K562 (cell line): Measurements from ENCODE around the gene ICAM2. TPM values are rescaled to one million over a fixed set of nuclear protein-coding genes. Genes with fewer than 3 reads are reported as not detected.

ENCODE experiments used
- ATAC-seq: fragments of 200-7000 bp; cut with Tn5 transposase; 3 replicates; pipeline ENCODE4 v1.9.1; 2020; ENCODE audit warnings: moderate library complexity
- BruUV-seq: library from RNA; stranded (reverse); fragments of 400-500 nt; replicated peaks from 2 replicates; lab custom pipeline; 2021; lab: Mats Ljungman, UMichigan
- CTCF ChIA-PET: fragments of 300-600 bp; formaldehyde crosslinking; extraction: SDS; loops from one replicate; lab custom pipeline; 2021; ENCODE audit warnings: low intra/inter-chr PET ratio; lab: Yijun Ruan, JAX
- POLR2A ChIA-PET: fragments of 300-600, 350-650 bp; sonication (Branson Sonifier 250); formaldehyde crosslinking; extraction: SDS; loops from one replicate; lab custom pipeline; 2021; ENCODE audit warnings: antibody characterized with exemption, inconsistent platforms; lab: Yijun Ruan, JAX
- DNase-seq, 4 experiments: peaks; one replicate each; pipeline versions ENCODE4 v3.0.0 to v3.0.0-alpha.2; 2011 to 2018; ENCODE audit warnings: low spot score in 3 of 4, mixed read lengths in 3 of 4; ENCODE audit errors: extremely low read depth in 1 of 4
- FAIRE-seq: peaks from 2 replicates; lab custom pipeline; 2011; peaks lifted over from hg19 to GRCh38; lab: Jason Lieb, UNC
- H2AFZ ChIP-seq: 2 replicates; pipeline ENCODE4 v1.6.0; 2011; ENCODE audit warnings: low read depth, low read length, control low read depth, inconsistent platforms
- H3K27ac ChIP-seq: fragments of 200-600 bp; 3 replicates; pipeline ENCODE4 v1.8.0; 2011; ENCODE audit warnings: low read depth, mild to moderate bottlenecking, control low read depth, inconsistent platforms, low read length, moderate library complexity, mixed read lengths; ENCODE audit errors: extremely low read depth
- H3K27me3 ChIP-seq, 2 experiments: fragments of 300-600 bp in 1 of 2; 2 replicates in 1 of 2; 3 replicates in 1 of 2; pipeline versions ENCODE4 v1.6.0 to v1.8.0; 2011; ENCODE audit warnings: inconsistent platforms in 2 of 2, low read length in 2 of 2, mild to moderate bottlenecking in 1 of 2, mixed read lengths in 1 of 2, moderate library complexity in 1 of 2; ENCODE audit not compliant: control insufficient read depth in 2 of 2, insufficient read depth in 2 of 2
- H3K36me3 ChIP-seq: fragments of 300-600 bp; 3 replicates; pipeline ENCODE4 v1.8.0; 2011; ENCODE audit warnings: mild to moderate bottlenecking, low read length, inconsistent platforms; ENCODE audit not compliant: control insufficient read depth, insufficient read depth
- H3K4me1 ChIP-seq, 2 experiments: fragments of 200-600 bp in 1 of 2; replicated peaks in 1 of 2; 2 replicates in 1 of 2; 3 replicates in 1 of 2; pipeline versions ENCODE4 v1.5.1 to v1.8.0; 2011; ENCODE audit warnings: inconsistent platforms in 2 of 2, low read length in 2 of 2, mild to moderate bottlenecking in 1 of 2, mixed read lengths in 1 of 2, moderate library complexity in 1 of 2; ENCODE audit not compliant: control insufficient read depth in 2 of 2, insufficient read depth in 2 of 2
- H3K4me2 ChIP-seq: 2 replicates; pipeline ENCODE4 v1.6.1; 2011; ENCODE audit warnings: low read length, control low read depth, inconsistent platforms, mixed read lengths; ENCODE audit not compliant: insufficient read depth
- H3K4me3 ChIP-seq: fragments of 200-600 bp; sonication (generic), shearing (Covaris generic); 2 replicates; pipeline ENCODE4 v1.5.1; 2016; ENCODE audit warnings: control low read depth, inconsistent platforms
- H3K79me2 ChIP-seq: fragments of 200-600 bp; 3 replicates; pipeline ENCODE4 v1.8.0; 2011; ENCODE audit warnings: low read length, inconsistent platforms; ENCODE audit not compliant: control insufficient read depth, insufficient read depth
- H3K9ac ChIP-seq, 2 experiments: 2 replicates each; pipeline versions ENCODE4 v1.6.0 to v1.6.1; 2011; ENCODE audit warnings: low read depth in 2 of 2, low read length in 2 of 2, control low read depth in 1 of 2, inconsistent platforms in 1 of 2, mild to moderate bottlenecking in 1 of 2, mixed read lengths in 1 of 2; ENCODE audit not compliant: insufficient read depth in 1 of 2
- H3K9me1 ChIP-seq: one replicate; pipeline ENCODE4 v1.6.0; 2011; ENCODE audit warnings: inconsistent platforms, mild to moderate bottlenecking, low read length, moderate library complexity; ENCODE audit not compliant: control insufficient read depth, insufficient read depth
- H3K9me3 ChIP-seq: replicated peaks from 2 replicates; pipeline ENCODE4 v1.5.1; 2011; ENCODE audit warnings: low read depth, low read length, inconsistent platforms; ENCODE audit not compliant: control insufficient read depth, insufficient read depth
- H4K20me1 ChIP-seq: replicated peaks from 2 replicates; pipeline ENCODE4 v1.6.1; 2011; ENCODE audit warnings: low read length, inconsistent platforms, mixed read lengths; ENCODE audit not compliant: control insufficient read depth, insufficient read depth
- ARNT ChIP-seq, 2 experiments: fragments of 450-650 bp; IDR thresholded peaks; 2 replicates each; pipeline ENCODE4 v1.6.1; 2016; ENCODE audit warnings: mild to moderate bottlenecking in 1 of 2
- ATF1 ChIP-seq, 2 experiments: fragments of 450-650 bp in 1 of 2; IDR thresholded peaks; 2 replicates each; pipeline ENCODE4 v1.6.1; 2016; ENCODE audit warnings: missing compliant biosample characterization in 1 of 2, missing genetic modification characterization in 1 of 2
- E4F1 ChIP-seq: fragments of 250-450 bp; sonication (Bioruptor Pico); IDR thresholded peaks from 2 replicates; pipeline ENCODE4 v1.5.0; 2021; ENCODE audit warnings: mild to moderate bottlenecking, borderline replicate concordance
- L3MBTL2 ChIP-seq: fragments of 450-650 bp; IDR thresholded peaks from 2 replicates; pipeline ENCODE4 v1.6.1; 2016; ENCODE audit warnings: mild to moderate bottlenecking, moderate library complexity
- MYC ChIP-seq, 2 experiments: fragments of 250-450 bp in 1 of 2; sonication (Bioruptor Pico) in 1 of 2; IDR thresholded peaks; 2 replicates each; pipeline versions ENCODE4 v1.5.1 to v1.6.1; 2012 to 2021; ENCODE audit warnings: low read depth in 2 of 2, borderline replicate concordance in 1 of 2, improper control_type of control experiment in 1 of 2, low read length in 1 of 2, mild to moderate bottlenecking in 1 of 2, moderate library complexity in 1 of 2
- NFRKB ChIP-seq: fragments of 450-650 bp; IDR thresholded peaks from 2 replicates; pipeline ENCODE4 v1.6.1; 2016; ENCODE audit warnings: low read depth
- PRDM10 ChIP-seq: fragments of 450-650 bp; IDR thresholded peaks from 2 replicates; pipeline ENCODE4 v1.6.1; 2018; ENCODE audit not compliant: partially characterized antibody
- SOX6 ChIP-seq: fragments of 450-650 bp; IDR thresholded peaks from 2 replicates; pipeline ENCODE4 v1.6.1; 2014; ENCODE audit warnings: mild to moderate bottlenecking
- UBTF ChIP-seq, 2 experiments: IDR thresholded peaks; 2 replicates each; pipeline ENCODE4 v1.6.1; 2012; ENCODE audit warnings: improper control_type of control experiment in 2 of 2, low read depth in 2 of 2, low read length in 2 of 2, borderline replicate concordance in 1 of 2
- WHSC1 ChIP-seq: IDR thresholded peaks from one replicate; pipeline ENCODE4 v1.6.1; 2012; ENCODE audit warnings: low read length, control low read depth, inconsistent platforms
- ZNF551 ChIP-seq: fragments of 250-450 bp; sonication (Bioruptor Pico); IDR thresholded peaks from 2 replicates; pipeline ENCODE4 v1.5.0; 2021; ENCODE audit warnings: mild to moderate bottlenecking, moderate library complexity
- WGBS: fragments of 100-300 bp; shearing (Covaris generic); methylation state at CpG from one replicate; pipeline ENCODE4 v1.1.6; 2016; ENCODE audit warnings: low coverage, mixed read lengths; ENCODE audit not compliant: insufficient coverage; ENCODE audit errors: missing lambda C conversion rate; 5-methylcytosine and 5-hydroxymethylcytosine counted together
- in situ Hi-C: fragments of 300-500 bp; cut with MboI; formaldehyde crosslinking; loops from 4 replicates; pipeline ENCODE4 v1.15.0; 2018; ENCODE audit warnings: inconsistent platforms, mixed read lengths
- intact Hi-C: fragments of 100-400 bp; cut with micrococcal nuclease; formaldehyde crosslinking; loops from 2 replicates; pipeline ENCODE4 v1.14.2; 2022
- polyA plus RNA-seq, 8 experiments: library from polyadenylated mRNA; depleted of rRNA in 4 of 8; stranded (reverse) in 5 of 8; unstranded in 3 of 8; fragments of >200 nt; fragmentation: Nextera tagmentation in 2 of 8; fragmentation: Illumina TruSeq in 1 of 8; extraction: Ambion mirVana in 2 of 8; extraction: Trizol in 1 of 8; gene quantifications; 2 replicates each; pipeline versions ENCODE4 v1.2.1 to v1.2.3, GENCODE V29; 2011 to 2014; ENCODE audit warnings: inconsistent platforms in 1 of 8, missing spikeins in 1 of 8
- total RNA-seq, 7 experiments: library from RNA; depleted of rRNA in 6 of 7; stranded (reverse); fragments of >200 nt in 6 of 7; fragmentation: Illumina TruSeq in 2 of 7; extraction: Trizol in 2 of 7; gene quantifications; 2 replicates each; pipeline versions ENCODE4 v1.2.1 to v1.2.3, GENCODE V29; 2011 to 2021; ENCODE audit warnings: low replicate concordance in 1 of 7

ICAM2 gene
- total and polyA plus RNA-seq, 9 of the 15 experiments (the other 6 are each of a cell fraction or from before 2014, with no cell fraction given), result 37.9 to 89.4 (median 60.6) TPM

GRCh38 chr17:63961355-63962212, 58.8 kb downstream of the ICAM2 start:
- Histone ChIP-seq H3K36me3 (no peaks in the 10 kb centered on the region), H3K27me3 (peaks cover 0 to 7% of the 10 kb centered on the region in 2 experiments; a peak in 1 of 5 replicates), H3K9me3 (no peaks in the 10 kb centered on the region), H3K79me2 (no peaks in the 10 kb centered on the region), H3K4me3 (peak overlapping the region; percentile 23), H3K9ac (peak overlapping the region; percentile 55 to 68), H4K20me1 (no peaks in the 10 kb centered on the region), H3K9me1 (peaks cover 2% of the 10 kb centered on the region), H3K4me2 (peak overlapping the region; percentile 89), H3K27ac (peak overlapping the region; percentile 43; the same call in 2 of the 3 replicates), H2AFZ (peak overlapping the region; percentile 86), H3K4me1 (peaks cover 15 to 26% of the 10 kb centered on the region in 2 experiments)
- WGBS, result 5% methylated on average over 24 of the region's 37 CpGs
- DNase-seq (peak; percentile 95 to 98 (median 98)), ATAC-seq (peak; percentile 98), FAIRE-seq (peak; percentile 99)
- no TSS peak for BruUV-seq
- intact Hi-C loops (no loop called here), in situ Hi-C loops (no loop called here)
- ChIA-PET CTCF (interaction anchor here (0.7 kb wide), 1 partner anchor 27 kb away, joined by 3 read pairs; no protein-coding TSS in a partner anchor), POLR2A (interaction anchor here (0.8 to 1.2 kb wide), 4 partner anchors 10 to 36 kb away, joined by 3 to 4 read pairs (median 4); no protein-coding TSS in a partner anchor)
- TF ChIP-seq UBTF (IDR thresholded peaks at IDR 0.05; ENCODE audit: borderline replicate concordance in 1 of 2, low read depth in 2 of 2, low read length in 2 of 2) (0 out of 4 replicates have a peak, but pooled peaks have one; percentile 43 to 51), WHSC1 (no peak), ATF1 (CRISPR knock-in tag; IDR thresholded peaks at IDR 0.05) (no peak), ATF1 (tag; IDR thresholded peaks at IDR 0.05) (no peak), MYC (IDR thresholded peaks at IDR 0.05; ENCODE audit: low read depth, low read length) (peak; percentile 87), MYC (CRISPR knock-in tag; IDR thresholded peaks at IDR 0.05; ENCODE audit: borderline replicate concordance, low read depth) (no peak), L3MBTL2 (peak; percentile 49; the same call in 1 of the 2 replicates), E4F1 (CRISPR knock-in tag) (no peak), SOX6 (peak; percentile 62), PRDM10 (peak; percentile 90), ARNT (IDR thresholded peaks at IDR 0.05) (no peak), NFRKB (0 out of 2 replicates have a peak, but pooled peaks have one; percentile 6), ZNF551 (CRISPR knock-in tag) (no peak)
